GM12891 (cell line): Measurements from ENCODE around the gene NLRP12.

Source experiments
- PAX5 ChIP-seq: IDR thresholded peaks from 2 replicates; pipeline ENCODE4 v1.6.1; 2011; ENCODE audit warnings: low read length, moderate library complexity, mild to moderate bottlenecking; ENCODE audit not compliant: insufficient read depth, severe bottlenecking
- POLR2A ChIP-seq: IDR thresholded peaks from 2 replicates; pipeline ENCODE4 v1.6.1; 2011; ENCODE audit warnings: low read depth, low read length, control low read depth
- POLR2AphosphoS5 ChIP-seq: IDR thresholded peaks from 2 replicates; pipeline ENCODE4 v1.6.1; 2011; ENCODE audit warnings: low read depth, low read length, control low read depth
- POU2F2 ChIP-seq: IDR thresholded peaks from 2 replicates; pipeline ENCODE4 v1.6.1; 2011; ENCODE audit warnings: low read depth, mild to moderate bottlenecking, control low read depth, low read length, moderate library complexity
- SPI1 ChIP-seq: IDR thresholded peaks from 2 replicates; pipeline ENCODE4 v1.6.1; 2011; ENCODE audit warnings: low read depth, low read length, control low read depth
- TAF1 ChIP-seq: IDR thresholded peaks from 2 replicates; pipeline ENCODE4 v1.6.1; 2011; ENCODE audit warnings: low read depth, low read length, control low read depth

DNA sequence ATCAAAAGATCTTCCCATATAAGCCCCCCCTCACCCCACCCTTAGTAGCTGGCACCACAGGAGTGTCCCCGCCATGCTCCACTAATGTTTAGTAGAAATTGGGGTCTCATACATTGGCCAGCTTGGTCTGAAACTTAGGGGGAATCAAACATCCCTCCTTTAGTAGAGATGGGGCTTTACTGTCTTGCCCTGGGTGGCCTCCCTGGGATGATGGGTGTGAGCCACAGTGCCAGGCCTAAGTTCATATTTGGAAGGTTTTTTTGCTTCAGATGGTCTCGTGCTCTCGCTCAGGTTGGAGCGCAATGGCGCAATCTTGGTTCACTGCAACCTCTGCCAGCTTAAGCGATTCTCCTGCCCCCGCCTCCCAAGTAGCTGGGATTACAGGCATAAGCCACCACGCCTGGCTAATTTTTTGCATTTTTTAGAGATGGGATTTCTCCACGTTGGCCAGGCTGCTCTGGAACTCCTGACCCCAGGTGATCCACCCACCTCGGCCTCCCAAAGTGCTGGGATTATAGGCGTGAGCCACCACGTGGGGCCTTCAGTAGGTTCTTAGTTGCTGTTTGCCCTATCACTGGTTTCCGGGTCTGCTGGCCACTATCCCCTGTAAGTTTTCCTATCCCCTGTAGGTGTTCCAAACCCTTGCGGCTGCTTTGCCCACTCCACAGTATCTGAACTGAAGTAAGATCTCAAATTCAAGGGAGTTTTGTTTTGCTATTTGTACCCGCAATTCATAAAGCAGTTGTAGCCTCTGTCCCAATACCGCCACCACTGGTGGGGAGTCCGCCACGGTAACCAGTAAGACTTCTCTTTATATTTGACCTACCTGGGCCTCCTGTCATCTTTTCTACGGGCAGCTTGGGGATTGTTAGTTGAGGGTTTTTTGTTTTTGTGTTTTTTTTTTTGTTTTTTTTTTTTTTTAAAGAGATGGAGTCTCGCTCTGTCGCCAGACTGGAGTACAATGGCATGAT lies 34.1 kb downstream of the NLRP12 start:
- no peak for TF ChIP-seq POLR2A
- no peak for TF ChIP-seq POLR2AphosphoS5
- TF ChIP-seq POU2F2: no peak
- TF ChIP-seq SPI1: no peak
- no peak for TF ChIP-seq TAF1
- no peak for TF ChIP-seq PAX5
